ENCODE measurements around the gene RAB35.

- TF ChIP-seq CTCF (conservative IDR thresholded peaks at IDR 0.05; ENCODE audit: low read depth, low read length) (no peak), EZH2 (IDR thresholded peaks at IDR 0.05; ENCODE audit: borderline replicate concordance, low read depth, low read length, poor library complexity, severe bottlenecking) (no peak)
These were observed 34.9 kb downstream of the RAB35 start for GRCh38 chr12:120081641-120082040.

Data from A673 (cell line).